IMR-90 (cell line): ENCODE measurements around the gene SERTAD4. TPM values are rescaled to one million over a fixed set of nuclear protein-coding genes. Genes with fewer than 3 reads are reported as not detected.

Experiments used
- ATAC-seq: fragments of 200-7000 bp; cut with Tn5 transposase; 2 replicates; pipeline ENCODE4 v1.9.1; 2020; ENCODE audit warnings: low read depth, mild to moderate bottlenecking, moderate library complexity
- BruUV-seq: library from RNA; stranded (reverse); fragments of 400-500 nt; replicated peaks from 2 replicates; lab custom pipeline; 2021; lab: Mats Ljungman, UMichigan
- CTCF ChIA-PET: fragments of 300-600 bp; formaldehyde crosslinking; extraction: SDS; loops from one replicate; lab custom pipeline; 2021; ENCODE audit warnings: antibody characterized with exemption; lab: Yijun Ruan, JAX
- POLR2A ChIA-PET: fragments of 300-600 bp; sonication (Branson Sonifier 250); formaldehyde crosslinking; loops from one replicate; lab custom pipeline; 2022; ENCODE audit warnings: antibody characterized with exemption; ENCODE audit not compliant: unreplicated experiment; lab: Charles Lee
- DNase-seq: peaks from one replicate; pipeline ENCODE4 v3.0.0; 2013
- H2AFZ ChIP-seq: replicated peaks from 2 replicates; pipeline ENCODE3; 2013; ENCODE audit warnings: low read length, mild to moderate bottlenecking; ENCODE audit not compliant: poor library complexity
- H2AK5ac ChIP-seq: 2 replicates; pipeline ENCODE4 v1.6.1; 2013; ENCODE audit warnings: low read depth, low read length, inconsistent platforms
- H2AK9ac ChIP-seq: replicated peaks from 2 replicates; pipeline ENCODE3; 2013; ENCODE audit warnings: mild to moderate bottlenecking, low read depth, low read length, moderate library complexity; ENCODE audit not compliant: poor library complexity
- H2BK120ac ChIP-seq: 2 replicates; pipeline ENCODE4 v1.6.1; 2013; ENCODE audit warnings: low read depth, low read length, inconsistent platforms
- H2BK15ac ChIP-seq: 3 replicates; pipeline ENCODE4 v1.6.1; 2013; ENCODE audit warnings: low read depth, low read length, inconsistent platforms
- H2BK20ac ChIP-seq: 2 replicates; pipeline ENCODE4 v1.6.1; 2013; ENCODE audit warnings: low read depth, mild to moderate bottlenecking, inconsistent platforms, low read length, moderate library complexity
- H2BK5ac ChIP-seq: 2 replicates; pipeline ENCODE4 v1.6.1; 2013; ENCODE audit warnings: mild to moderate bottlenecking, low read depth, low read length, inconsistent platforms; ENCODE audit not compliant: poor library complexity, severe bottlenecking
- H3K14ac ChIP-seq: replicated peaks from 2 replicates; pipeline ENCODE4 v1.6.1; 2013; ENCODE audit warnings: low read depth, low read length, inconsistent platforms
- H3K18ac ChIP-seq: 2 replicates; pipeline ENCODE4 v1.6.1; 2013; ENCODE audit warnings: low read depth, low read length, control low read depth
- H3K23ac ChIP-seq: 2 replicates; pipeline ENCODE4 v1.6.1; 2013; ENCODE audit warnings: low read depth, low read length, inconsistent platforms
- H3K27ac ChIP-seq: 2 replicates; pipeline ENCODE4 v1.5.1; 2013; ENCODE audit warnings: mild to moderate bottlenecking, control low read depth, low read length; ENCODE audit not compliant: insufficient read depth
- H3K27me3 ChIP-seq: 2 replicates; pipeline ENCODE4 v1.6.1; 2013; ENCODE audit warnings: low read length; ENCODE audit not compliant: control insufficient read depth, insufficient read depth
- H3K36me3 ChIP-seq: 2 replicates; pipeline ENCODE4 v1.6.1; 2013; ENCODE audit warnings: low read length, mixed read lengths; ENCODE audit not compliant: control insufficient read depth, insufficient read depth
- H3K4ac ChIP-seq: 2 replicates; pipeline ENCODE4 v1.6.1; 2013; ENCODE audit warnings: low read depth, low read length, inconsistent platforms
- H3K4me1 ChIP-seq: 2 replicates; pipeline ENCODE4 v1.6.1; 2013; ENCODE audit warnings: low read length, mixed read lengths; ENCODE audit not compliant: control insufficient read depth, insufficient read depth
- H3K4me2 ChIP-seq: 2 replicates; pipeline ENCODE4 v1.6.1; 2013; ENCODE audit warnings: low read depth, mild to moderate bottlenecking, control low read depth, low read length, moderate library complexity
- H3K4me3 ChIP-seq: 2 replicates; pipeline ENCODE4 v1.5.1; 2013; ENCODE audit warnings: low read depth, mild to moderate bottlenecking, control low read depth, low read length, moderate library complexity; ENCODE audit not compliant: insufficient read depth
- H3K56ac ChIP-seq: 2 replicates; pipeline ENCODE4 v1.6.1; 2013; ENCODE audit warnings: low read length, inconsistent platforms; ENCODE audit not compliant: insufficient read depth; ENCODE audit errors: extremely low read depth
- H3K79me1 ChIP-seq, 2 experiments: 2 replicates each; pipeline ENCODE4 v1.6.1; 2013; ENCODE audit warnings: low read length in 2 of 2, inconsistent platforms in 1 of 2, low read depth in 1 of 2
- H3K9ac ChIP-seq: 2 replicates; pipeline ENCODE4 v1.6.1; 2013; ENCODE audit warnings: low read depth, low read length, control low read depth
- H3K9me1 ChIP-seq: 2 replicates; pipeline ENCODE4 v1.6.1; 2013; ENCODE audit warnings: low read length, inconsistent platforms; ENCODE audit not compliant: insufficient read depth
- H3K9me3 ChIP-seq: 2 replicates; pipeline ENCODE4 v1.6.1; 2013; ENCODE audit warnings: low read length; ENCODE audit not compliant: control insufficient read depth, insufficient read depth
- H4K20me1 ChIP-seq: 2 replicates; pipeline ENCODE4 v1.6.1; 2013; ENCODE audit warnings: low read length, inconsistent platforms; ENCODE audit not compliant: insufficient read depth
- H4K5ac ChIP-seq: 2 replicates; pipeline ENCODE4 v1.6.1; 2013; ENCODE audit warnings: mild to moderate bottlenecking, low read depth, low read length, control low read depth
- H4K8ac ChIP-seq, 2 experiments: 2 replicates each; pipeline ENCODE4 v1.6.1; 2013; ENCODE audit warnings: low read depth in 2 of 2, low read length in 2 of 2, control low read depth in 1 of 2, inconsistent platforms in 1 of 2
- H4K91ac ChIP-seq: 2 replicates; pipeline ENCODE4 v1.6.1; 2013; ENCODE audit warnings: low read depth, low read length, inconsistent platforms; ENCODE audit not compliant: insufficient read depth
- BHLHE40 ChIP-seq: fragments of 150-350 bp; IDR thresholded peaks from 2 replicates; pipeline ENCODE4 v1.6.1; 2016; ENCODE audit warnings: mild to moderate bottlenecking, low read depth, low read length
- CEBPB ChIP-seq: IDR thresholded peaks from 2 replicates; pipeline ENCODE4 v1.6.1; 2012; ENCODE audit warnings: low read depth, low read length, improper control_type of control experiment
- CHD1 ChIP-seq: IDR thresholded peaks from 2 replicates; pipeline ENCODE4 v1.6.1; 2012; ENCODE audit warnings: low read depth, low read length, improper control_type of control experiment
- MAZ ChIP-seq: IDR thresholded peaks from 2 replicates; pipeline ENCODE4 v1.6.1; 2012; ENCODE audit warnings: low read depth, mild to moderate bottlenecking, low read length, improper control_type of control experiment, moderate library complexity, borderline replicate concordance
- MXI1 ChIP-seq: IDR thresholded peaks from 2 replicates; pipeline ENCODE4 v1.6.1; 2012; ENCODE audit warnings: low read depth, mild to moderate bottlenecking, low read length, moderate library complexity, borderline replicate concordance
- NFE2L2 ChIP-seq: fragments of 150-350 bp; IDR thresholded peaks from 2 replicates; pipeline ENCODE4 v1.6.1; 2016; ENCODE audit warnings: low read depth, mild to moderate bottlenecking, low read length
- RFX5 ChIP-seq: IDR thresholded peaks from 2 replicates; pipeline ENCODE4 v1.8.0; 2012; ENCODE audit warnings: low read depth, mild to moderate bottlenecking, low read length, moderate library complexity
- SMC3 ChIP-seq: fragments of 150-350 bp; IDR thresholded peaks from 2 replicates; pipeline ENCODE4 v1.6.1; 2016; ENCODE audit warnings: low read depth, mild to moderate bottlenecking, antibody characterized with exemption, low read length, moderate library complexity
- WGBS, 2 experiments: methylation state at CpG; one replicate each; pipeline versions ENCODE4 v1.1.5 to v1.1.7; 2013; ENCODE audit warnings: missing lambda C conversion rate in 2 of 2; ENCODE audit not compliant: insufficient read length in 1 of 2; ENCODE audit errors: extremely low coverage in 2 of 2; 5-methylcytosine and 5-hydroxymethylcytosine counted together
- dilution Hi-C: fragments of 300-500 bp; cut with HindIII; formaldehyde crosslinking; loops from one replicate; pipeline ENCODE4 v1.14.3; 2018; ENCODE audit warnings: low sequenced_read_pairs; ENCODE audit not compliant: unreplicated experiment
- in situ Hi-C: fragments of 300-500 bp; cut with MboI; formaldehyde crosslinking; loops from 3 replicates; pipeline ENCODE4 v1.14.3; 2019; ENCODE audit warnings: low sequenced_read_pairs, inconsistent platforms, mixed read lengths
- intact Hi-C: fragments of 100-400 bp; cut with micrococcal nuclease; formaldehyde crosslinking; loops from 2 replicates; pipeline ENCODE4 v1.10.0; 2022
- polyA plus RNA-seq, 3 experiments: library from polyadenylated mRNA; depleted of rRNA; stranded (reverse); fragments of >200 nt; gene quantifications; 2 replicates each; pipeline ENCODE4 v1.2.3, GENCODE V29; 2012; ENCODE audit warnings: low replicate concordance in 1 of 3
- total RNA-seq: library from RNA; depleted of rRNA; stranded (reverse); fragments of >200 nt; gene quantifications from 2 replicates; pipeline ENCODE4 v1.2.3, GENCODE V29; 2012
- TF ChIP-seq, protein P1 (sequence below): fragments of 150-350 bp; IDR thresholded peaks from 2 replicates; pipeline ENCODE4 v1.6.1; 2017; ENCODE audit warnings: mild to moderate bottlenecking, antibody characterized with exemption, low read length, low read depth
- TF ChIP-seq, protein P2 (sequence below): fragments of 150-350 bp; IDR thresholded peaks from 2 replicates; pipeline ENCODE4 v1.6.1; 2016; ENCODE audit warnings: low read depth, mild to moderate bottlenecking, low read length, moderate library complexity, borderline replicate concordance

SERTAD4 gene
- total and polyA plus RNA-seq, 2 of the 4 experiments (the other 2 are of a cell fraction) = under 0.01 to 0.22 TPM

- H2BK120ac ChIP-seq = no peak overlapping the region
- H4K5ac ChIP-seq = no peak overlapping the region
- TF ChIP-seq NFE2L2 (no peak), CEBPB (no peak), MXI1 (no peak), RFX5 (no peak), SMC3 (no peak), CHD1 (no peak), BHLHE40 (no peak), MAZ (no peak)
- TF ChIP-seq, protein P1, sequence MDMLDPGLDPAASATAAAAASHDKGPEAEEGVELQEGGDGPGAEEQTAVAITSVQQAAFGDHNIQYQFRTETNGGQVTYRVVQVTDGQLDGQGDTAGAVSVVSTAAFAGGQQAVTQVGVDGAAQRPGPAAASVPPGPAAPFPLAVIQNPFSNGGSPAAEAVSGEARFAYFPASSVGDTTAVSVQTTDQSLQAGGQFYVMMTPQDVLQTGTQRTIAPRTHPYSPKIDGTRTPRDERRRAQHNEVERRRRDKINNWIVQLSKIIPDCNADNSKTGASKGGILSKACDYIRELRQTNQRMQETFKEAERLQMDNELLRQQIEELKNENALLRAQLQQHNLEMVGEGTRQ = no peak
- TF ChIP-seq, protein P2, sequence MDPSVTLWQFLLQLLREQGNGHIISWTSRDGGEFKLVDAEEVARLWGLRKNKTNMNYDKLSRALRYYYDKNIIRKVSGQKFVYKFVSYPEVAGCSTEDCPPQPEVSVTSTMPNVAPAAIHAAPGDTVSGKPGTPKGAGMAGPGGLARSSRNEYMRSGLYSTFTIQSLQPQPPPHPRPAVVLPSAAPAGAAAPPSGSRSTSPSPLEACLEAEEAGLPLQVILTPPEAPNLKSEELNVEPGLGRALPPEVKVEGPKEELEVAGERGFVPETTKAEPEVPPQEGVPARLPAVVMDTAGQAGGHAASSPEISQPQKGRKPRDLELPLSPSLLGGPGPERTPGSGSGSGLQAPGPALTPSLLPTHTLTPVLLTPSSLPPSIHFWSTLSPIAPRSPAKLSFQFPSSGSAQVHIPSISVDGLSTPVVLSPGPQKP = no peak
- WGBS, 2 experiments = no CpG with 5 or more reads among the region's 3 CpGs
- BruUV-seq = no TSS peak
- H2AK5ac ChIP-seq = no peak overlapping the region
- H2BK20ac ChIP-seq = no peak overlapping the region
- no peak overlapping the region for H2AK9ac ChIP-seq
- H4K91ac ChIP-seq = no peak overlapping the region
- CTCF ChIA-PET = no interaction called here
- no peak overlapping the region for H3K23ac ChIP-seq
- no peak overlapping the region for H3K4me2 ChIP-seq
- no peak for DNase-seq
- POLR2A ChIA-PET = no interaction called here
- no peaks in the 10 kb centered on the region for H4K20me1 ChIP-seq
- no peak overlapping the region for H3K56ac ChIP-seq
- H3K14ac ChIP-seq = no peak overlapping the region
- no peak overlapping the region for H2AFZ ChIP-seq
- H3K36me3 ChIP-seq = no peaks in the 10 kb centered on the region
- ATAC-seq = no peak
- H3K4me3 ChIP-seq = no peak overlapping the region
- no peak overlapping the region for H4K8ac ChIP-seq
- no peak overlapping the region for H3K18ac ChIP-seq
- H3K79me1 ChIP-seq = no peaks in the 10 kb centered on the region
- no peak overlapping the region for H2BK15ac ChIP-seq
- no peak overlapping the region for H3K9ac ChIP-seq
- dilution Hi-C loops (no loop called here), in situ Hi-C loops (no loop called here), intact Hi-C loops (no loop called here)
- peaks cover 2% of the 10 kb centered on the region for H3K9me3 ChIP-seq
- no peak overlapping the region for H2BK5ac ChIP-seq
- H3K4ac ChIP-seq = no peak overlapping the region
- peaks cover 1% of the 10 kb centered on the region; the same call in 1 of the 2 replicates for H3K27me3 ChIP-seq
- no peak overlapping the region for H3K27ac ChIP-seq
- H3K4me1 ChIP-seq = no peaks in the 10 kb centered on the region
- no peaks in the 10 kb centered on the region for H3K9me1 ChIP-seq
Measured at GRCh38 chr1:210200124-210200736, 32.4 kb upstream of the SERTAD4 start.
